PC-3 (cell line): Measurements from ENCODE around the gene DLL4. TPM values are rescaled to one million over a fixed set of nuclear protein-coding genes. Genes with fewer than 3 reads are reported as not detected.

Experiments used
- ATAC-seq: fragments of 200-7000 bp; cut with Tn5 transposase; 2 replicates; pipeline ENCODE4 v1.9.1; 2020; ENCODE audit warnings: mild to moderate bottlenecking, moderate library complexity
- BruUV-seq: library from RNA; stranded (reverse); fragments of 400-500 nt; replicated peaks from 2 replicates; lab custom pipeline; 2021; lab: Mats Ljungman, UMichigan
- CTCF ChIA-PET: fragments of 300-600 bp; sonication (Branson Sonifier 250); formaldehyde crosslinking; loops from one replicate; lab custom pipeline; 2022; ENCODE audit warnings: antibody characterized with exemption; lab: Charles Lee
- POLR2A ChIA-PET: fragments of 300-600 bp; sonication (Branson Sonifier 250); formaldehyde crosslinking; loops from one replicate; lab custom pipeline; 2022; ENCODE audit warnings: antibody characterized with exemption; ENCODE audit not compliant: unreplicated experiment; lab: Charles Lee
- DNase-seq: peaks from one replicate; pipeline ENCODE4 v3.0.0-alpha.2; 2015
- H2AFZ ChIP-seq: fragments of 300-600 bp; sonication (generic); 2 replicates; pipeline ENCODE4 v1.6.0; 2016; ENCODE audit warnings: antibody characterized with exemption, low read length
- H3F3A ChIP-seq: fragments of 300-600 bp; sonication (generic); one replicate; pipeline ENCODE4 v1.6.0; 2017; ENCODE audit warnings: antibody characterized with exemption, low read length, control low read depth, mild to moderate bottlenecking; ENCODE audit not compliant: unreplicated experiment
- H3K27ac ChIP-seq: fragments of 300-600 bp; sonication (generic); 2 replicates; pipeline ENCODE4 v1.5.1; 2016; ENCODE audit warnings: mild to moderate bottlenecking, low read length
- H3K27me3 ChIP-seq: fragments of 300-600 bp; sonication (generic); 2 replicates; pipeline ENCODE4 v1.6.1; 2016; ENCODE audit warnings: low read length, mixed read lengths
- H3K36me3 ChIP-seq: fragments of 300-600 bp; sonication (generic); 2 replicates; pipeline ENCODE4 v1.6.1; 2016; ENCODE audit warnings: low read depth, mixed run types, low read length, mixed read lengths
- H3K4me1 ChIP-seq: fragments of 300-600 bp; sonication (generic); 2 replicates; pipeline ENCODE4 v1.5.1; 2016; ENCODE audit warnings: low read length; ENCODE audit not compliant: insufficient read depth
- H3K4me2 ChIP-seq: fragments of 300-600 bp; sonication (generic); 2 replicates; pipeline ENCODE4 v1.6.0; 2016; ENCODE audit warnings: low read length
- H3K4me3 ChIP-seq: fragments of 300-600 bp; sonication (generic); 2 replicates; pipeline ENCODE4 v1.5.1; 2016; ENCODE audit warnings: mild to moderate bottlenecking, low read length, mixed read lengths
- H3K79me2 ChIP-seq: fragments of 300-600 bp; sonication (generic); 2 replicates; pipeline ENCODE4 v1.6.1; 2017; ENCODE audit warnings: low read length, mixed read lengths
- H3K9ac ChIP-seq: fragments of 300-600 bp; sonication (generic); 2 replicates; pipeline ENCODE4 v1.6.0; 2016; ENCODE audit warnings: mild to moderate bottlenecking, low read length
- H3K9me2 ChIP-seq: fragments of 300-600 bp; sonication (generic); replicated peaks from 2 replicates; pipeline ENCODE4 v1.6.1; 2016; ENCODE audit warnings: mixed run types, low read length, mixed read lengths
- H3K9me3 ChIP-seq: fragments of 300-600 bp; sonication (generic); 2 replicates; pipeline ENCODE4 v1.6.1; 2016; ENCODE audit warnings: low read length, mixed read lengths
- H4K20me1 ChIP-seq: fragments of 300-600 bp; sonication (generic); 2 replicates; pipeline ENCODE4 v1.6.1; 2016; ENCODE audit warnings: low read length, mixed read lengths
- CTCF ChIP-seq: fragments of 300-600 bp; sonication (generic); conservative IDR thresholded peaks from 2 replicates; pipeline ENCODE4 v1.5.1; 2017; ENCODE audit warnings: antibody characterized with exemption, low read depth, mild to moderate bottlenecking, low read length
- EZH2 ChIP-seq: fragments of 300-600 bp; sonication (generic); IDR thresholded peaks from one replicate; pipeline ENCODE4 v1.6.1; 2017; ENCODE audit warnings: antibody characterized with exemption, mild to moderate bottlenecking, low read length; ENCODE audit not compliant: unreplicated experiment
- EZH2phosphoT487 ChIP-seq: fragments of 300-600 bp; sonication (generic); IDR thresholded peaks from 2 replicates; pipeline ENCODE4 v1.6.1; 2018; ENCODE audit warnings: mild to moderate bottlenecking, antibody characterized with exemption, low read length, borderline replicate concordance
- intact Hi-C: fragments of 100-400 bp; cut with micrococcal nuclease; formaldehyde crosslinking; loops from 2 replicates; pipeline ENCODE4 v1.9.0; 2023
- total RNA-seq: library from RNA; depleted of rRNA; stranded (reverse); fragments of >200 nt; gene quantifications from 2 replicates; pipeline ENCODE4 v1.2.3, GENCODE V29; 2014

DLL4 gene
- total RNA-seq, 1 experiment from 2014 or later: 2.2 TPM

- no TSS peak for BruUV-seq
- H3K4me3 ChIP-seq: no peak overlapping the region
- H3K27me3 ChIP-seq: peaks cover 25% of the 10 kb centered on the region
- no peak overlapping the region for H3K27ac ChIP-seq
- H3K4me1 ChIP-seq: peaks cover 22% of the 10 kb centered on the region
- no peak for DNase-seq
- CTCF ChIA-PET: no interaction called here
- POLR2A ChIA-PET: no interaction called here
- H4K20me1 ChIP-seq: no peaks in the 10 kb centered on the region
- TF ChIP-seq EZH2phosphoT487 (no peak), CTCF (no peak), EZH2 (no peak)
- H3K9me3 ChIP-seq: no peaks in the 10 kb centered on the region
- no peak overlapping the region for H3K9ac ChIP-seq
- no peak overlapping the region for H3K4me2 ChIP-seq
- H3F3A ChIP-seq: no peaks in the 10 kb centered on the region
- no peaks in the 10 kb centered on the region for H3K36me3 ChIP-seq
- no peaks in the 10 kb centered on the region for H3K79me2 ChIP-seq
- intact Hi-C loops: no loop called here
- H3K9me2 ChIP-seq: no peaks in the 10 kb centered on the region
- no peak overlapping the region for H2AFZ ChIP-seq
- ATAC-seq: no peak
Observed at GRCh38 chr15:40925495-40925862, 3.7 kb upstream of the DLL4 start.

DNA sequence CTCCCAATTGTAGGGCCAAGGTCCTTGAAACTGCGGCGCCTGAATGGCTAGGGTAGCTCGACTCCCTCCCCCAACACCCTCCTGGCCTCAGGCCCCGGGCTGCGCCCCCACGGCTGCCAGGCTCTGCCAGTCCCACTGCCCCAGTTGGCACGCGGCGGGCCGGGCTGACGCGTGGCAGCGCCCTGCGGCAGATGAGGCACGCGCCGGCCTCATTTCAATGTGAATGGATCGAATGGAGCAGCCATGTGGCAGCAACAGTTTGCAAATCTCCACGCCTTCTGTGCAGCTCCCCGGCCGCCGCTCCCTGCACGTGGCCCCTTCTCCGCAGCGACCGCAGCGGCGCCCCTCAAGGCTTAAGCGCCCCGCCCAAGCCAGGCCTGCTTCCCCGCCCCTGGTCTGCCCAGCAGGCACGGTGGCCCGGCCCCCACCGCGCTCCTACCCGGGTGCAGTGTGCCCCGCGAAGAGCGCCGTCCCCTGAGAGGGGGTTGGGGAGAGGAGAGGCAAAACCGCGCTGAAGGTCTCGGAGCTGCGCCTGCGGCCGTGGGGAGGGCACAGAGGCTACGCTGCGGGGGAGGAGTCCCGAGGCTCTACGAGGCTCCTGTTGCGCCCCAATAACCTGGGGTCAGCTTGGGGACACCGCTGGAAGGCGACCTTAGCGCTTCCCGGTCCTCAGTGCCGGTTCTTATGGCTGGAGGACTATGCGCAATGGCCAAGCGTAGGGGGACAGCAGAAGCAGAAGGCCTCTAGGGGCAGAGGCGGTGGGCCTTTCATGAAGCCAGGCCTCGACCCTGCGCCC, 3.1 kb upstream of the DLL4 start:
- Histone ChIP-seq H3K27ac (no peak overlapping the region), H3K9ac (no peak overlapping the region), H3K4me3 (no peak overlapping the region), H3K9me3 (no peaks in the 10 kb centered on the region), H3K36me3 (no peaks in the 10 kb centered on the region), H3K4me1 (peaks cover 28% of the 10 kb centered on the region), H3K79me2 (no peaks in the 10 kb centered on the region), H4K20me1 (no peaks in the 10 kb centered on the region), H3K9me2 (no peaks in the 10 kb centered on the region), H2AFZ (no peak overlapping the region), H3F3A (no peaks in the 10 kb centered on the region), H3K4me2 (peak overlapping the region; percentile 42; the same call in 1 of the 2 replicates), H3K27me3 (peaks cover 25% of the 10 kb centered on the region)
- ChIA-PET CTCF (no interaction called here), POLR2A (no interaction called here)
- no peak for DNase-seq
- intact Hi-C loops: no loop called here
- TF ChIP-seq CTCF: no peak
- no peak for TF ChIP-seq EZH2phosphoT487
- TF ChIP-seq EZH2: no peak
- no TSS peak for BruUV-seq
- no peak for ATAC-seq
